ENCODE measurements around the gene SLC34A3. TPM values are rescaled to one million over a fixed set of nuclear protein-coding genes. Genes with fewer than 3 reads are reported as not detected.
A peak's percentile ranks its signal among the peaks of the same experiment; 100 is the strongest.

The SLC34A3 gene
- total and polyA plus RNA-seq, 2 of the 8 experiments (the other 6 are each of a cell fraction or from before 2014, with no cell fraction given), result 0.08 TPM; not detected in 1

GRCh38 chr9:137240841-137241489, 10.3 kb downstream of the SLC34A3 start, which contains the start of gene TUBB4B (continued):
- peak; percentile 16 for TF ChIP-seq KDM4A (IDR thresholded peaks at IDR 0.05; ENCODE audit: low read depth, low read length, severe bottlenecking)
- no peak; the same call in 1 of the 2 replicates for TF ChIP-seq E2F6 (IDR thresholded peaks at IDR 0.05)
- no peak for TF ChIP-seq HDAC2 (IDR thresholded peaks at IDR 0.05; ENCODE audit: borderline replicate concordance in 1 of 2, low read depth in 2 of 2, low read length in 2 of 2)
- TF ChIP-seq SIX5 (IDR thresholded peaks at IDR 0.05; ENCODE audit: low read depth, low read length), result no peak
- TF ChIP-seq KDM5A (IDR thresholded peaks at IDR 0.05; ENCODE audit: low read length), result no peak
- peak; percentile 98 for TF ChIP-seq TBP (IDR thresholded peaks at IDR 0.05; ENCODE audit: low read depth, low read length)
- no peak for TF ChIP-seq ATF2 (IDR thresholded peaks at IDR 0.05; ENCODE audit: low read length)
- TF ChIP-seq CTBP2 (IDR thresholded peaks at IDR 0.05; ENCODE audit: borderline replicate concordance, insufficient read depth, insufficient read length, low read length), result no peak
- TF ChIP-seq NANOG (IDR thresholded peaks at IDR 0.05; ENCODE audit: insufficient read depth, low read depth, low read length, poor library complexity, severe bottlenecking), result no peak
- TF ChIP-seq SRF (IDR thresholded peaks at IDR 0.05; ENCODE audit: low read depth, low read length), result no peak
- peak; percentile 99 for TF ChIP-seq GTF2F1 (IDR thresholded peaks at IDR 0.05; ENCODE audit: borderline replicate concordance, low read depth, low read length)
- TF ChIP-seq RNF2 (IDR thresholded peaks at IDR 0.05; ENCODE audit: borderline replicate concordance, low read depth, low read length, missing control alignments, poor library complexity, severe bottlenecking), result no peak
- TF ChIP-seq YY1 (IDR thresholded peaks at IDR 0.05; ENCODE audit: low read depth, low read length), result peak; percentile 87
- TF ChIP-seq POLR2A (IDR thresholded peaks at IDR 0.05; ENCODE audit: control extremely low read depth in 1 of 2, low read depth in 2 of 2, low read length in 2 of 2), result peak in 1 of 2 experiments; percentile 99; a peak in 2 of 3 replicates
- no peak for TF ChIP-seq CBX8 (IDR thresholded peaks at IDR 0.05; ENCODE audit: borderline replicate concordance, low read depth, low read length)
- 0 out of 2 replicates have a peak, but pooled peaks have one; percentile 20 for TF ChIP-seq TEAD4 (IDR thresholded peaks at IDR 0.05; ENCODE audit: low read depth, low read length)
- TF ChIP-seq GABPA (IDR thresholded peaks at IDR 0.05; ENCODE audit: borderline replicate concordance, insufficient read depth, low read length), result peak; percentile 21; the same call in 1 of the 2 replicates
- no peak for TF ChIP-seq MAFK (IDR thresholded peaks at IDR 0.05; ENCODE audit: low read depth, low read length)
- TF ChIP-seq CHD2 (IDR thresholded peaks at IDR 0.05; ENCODE audit: low read length), result peak; percentile 97
- peak; percentile 99 for TF ChIP-seq TAF1 (IDR thresholded peaks at IDR 0.05; ENCODE audit: low read depth, low read length)

Data from H1 (cell line).